GM19397 (cell line): ENCODE results near the gene SNIP1.
"Not testable (repeated sequence)": the region's sequence is repeated elsewhere in the genome, so short reads cannot be mapped to it uniquely, and the experiment has no call there.

Experiments used
- ATAC-seq: cut with Tn5 transposase; IDR thresholded peaks from one replicate; pipeline ENCODE4 v1.9.1; 2021; ENCODE audit warnings: mild to moderate bottlenecking, moderate library complexity; ENCODE audit not compliant: unreplicated experiment

The SNIP1 gene

GRCh38 chr1:37553927-37554808 lies at the start of gene SNIP1:
TSS of gene SNIP1 (minus strand) at chr1:37554293. CDS start at chr1:37554229, 64 bp downstream.
- ATAC-seq = peak; percentile 75

- no peak for ATAC-seq
Observed at GRCh38 chr1:37602750-37603694, 48.9 kb upstream of the SNIP1 start.

GRCh38 chr1:37601441-37601840 lies 47.3 kb upstream of the SNIP1 start:
- ATAC-seq = no peak

- ATAC-seq = no peak
Observed at GRCh38 chr1:37599940-37600339, 45.8 kb upstream of the SNIP1 start.

- ATAC-seq = no peak
Observed at GRCh38 chr1:37596182-37596667, 42.1 kb upstream of the SNIP1 start.

- ATAC-seq = peak; percentile 97
Observed at GRCh38 chr1:37595440-37596181, 41.5 kb upstream of the SNIP1 start, which contains the start of gene GNL2. TSS of gene GNL2 (minus strand) at chr1:37595937. CDS start at chr1:37595822, 115 bp downstream.

GRCh38 chr1:37593726-37594125 lies 39.6 kb upstream of the SNIP1 start:
- no peak for ATAC-seq

GRCh38 chr1:37588939-37589338 lies 34.8 kb upstream of the SNIP1 start:
- no peak for ATAC-seq

GRCh38 chr1:37584544-37584943 lies 30.5 kb upstream of the SNIP1 start:
- not testable (repeated sequence) for ATAC-seq

GRCh38 chr1:37575692-37576091 lies 21.6 kb upstream of the SNIP1 start:
- ATAC-seq = no peak

- no peak for ATAC-seq
Observed at GRCh38 chr1:37574834-37575480, 20.9 kb upstream of the SNIP1 start.

- no peak for ATAC-seq
Observed at GRCh38 chr1:37570528-37571334, 16.6 kb upstream of the SNIP1 start.

- no peak for ATAC-seq
Observed at GRCh38 chr1:37567023-37567422, 12.9 kb upstream of the SNIP1 start.

- no peak for ATAC-seq
Observed at GRCh38 chr1:37564892-37565291, 10.8 kb upstream of the SNIP1 start.

- no peak for ATAC-seq
Observed at GRCh38 chr1:37562984-37563383, 8.9 kb upstream of the SNIP1 start.

GRCh38 chr1:37561133-37562132 lies 7.3 kb upstream of the SNIP1 start:
- ATAC-seq = no peak

GRCh38 chr1:37560401-37561132 lies 6.5 kb upstream of the SNIP1 start:
- ATAC-seq = no peak
